DMS 273 treated with DMSO at 0.1 percent for 48 hours (cell line): ENCODE data around the gene ADGRG1.
A peak's percentile ranks its signal among the peaks of the same experiment; 100 is the strongest.
"Not testable (repeated sequence)": the region's sequence is repeated elsewhere in the genome, so short reads cannot be mapped to it uniquely, and the experiment has no call there.

Experiments
- DNase-seq: peaks from one replicate; lab custom pipeline; 2025; lab: John Stamatoyannopoulos, UW

ADGRG1 gene

DNA sequence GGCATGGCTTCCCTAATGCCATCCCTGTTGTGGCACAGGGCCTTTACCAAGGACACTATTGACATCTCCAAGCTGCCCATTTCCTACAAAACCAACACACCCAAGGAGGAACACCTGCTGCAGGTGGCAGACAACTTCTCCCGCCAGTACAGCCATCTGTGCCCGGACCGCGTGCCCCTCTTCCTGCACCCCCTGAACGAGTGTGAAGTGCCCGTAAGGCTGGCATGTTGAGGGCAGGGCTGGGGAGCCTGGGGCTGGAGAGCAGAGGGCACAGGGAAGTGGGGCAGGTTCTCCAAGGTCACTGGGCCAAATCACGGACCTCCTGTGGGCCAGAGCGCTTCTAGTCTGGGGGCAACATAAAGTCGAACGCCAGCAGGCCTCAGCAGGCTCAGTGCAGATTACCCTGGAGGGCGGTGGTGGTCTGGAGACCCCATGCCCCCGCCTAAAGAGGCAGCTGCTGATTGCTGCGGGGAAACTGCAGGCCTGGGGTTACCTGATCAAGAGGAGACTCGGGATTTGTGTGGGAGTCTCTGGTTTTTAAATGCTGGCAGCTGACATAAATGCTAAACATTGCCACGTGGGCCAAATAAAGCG lies 70.5 kb downstream of the ADGRG1 start:
- no peak for DNase-seq

- DNase-seq = no peak
Observed at GRCh38 chr16:57699481-57699880, 71.1 kb downstream of the ADGRG1 start.

GRCh38 chr16:57699899-57700298 lies 71.5 kb downstream of the ADGRG1 start:
- DNase-seq = no peak

DNA sequence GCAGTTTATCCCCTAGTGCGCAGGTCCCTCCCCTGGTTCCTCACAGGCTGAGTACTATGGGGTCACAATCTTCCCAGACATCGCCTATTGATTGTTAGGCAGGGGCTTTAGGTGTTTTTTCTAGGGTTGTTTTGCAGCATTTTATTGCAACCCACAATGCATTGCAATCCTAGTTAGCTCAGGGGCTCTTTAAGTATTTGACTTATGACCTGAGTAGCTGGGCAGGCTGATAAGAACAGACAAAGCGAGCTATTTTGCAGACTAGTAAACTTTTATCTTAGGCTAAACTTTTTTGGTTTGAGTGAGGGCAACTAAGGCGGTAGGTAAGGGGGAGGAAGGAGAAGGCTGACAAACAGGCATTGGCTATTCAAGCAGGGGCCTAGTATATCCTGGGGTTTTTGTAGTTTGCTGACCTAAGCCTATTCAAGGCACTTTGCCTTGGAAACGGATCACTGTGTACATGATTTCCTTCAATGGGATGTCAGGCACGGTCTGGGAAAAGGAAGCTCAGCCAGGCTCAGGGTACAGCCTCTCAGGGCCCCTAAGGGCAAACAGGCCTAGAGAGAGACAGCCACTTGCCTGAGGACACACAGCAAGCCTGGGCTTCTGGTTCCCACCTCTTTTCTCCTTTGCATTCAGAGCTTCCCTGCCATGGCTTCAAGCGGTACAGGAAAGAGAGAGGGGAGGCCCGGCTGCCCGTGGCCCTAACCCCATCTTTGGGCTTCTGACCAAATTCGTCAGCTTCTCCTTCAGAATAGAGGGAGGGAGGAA lies 72.5 kb downstream of the ADGRG1 start:
- no peak for DNase-seq

- DNase-seq = no peak
Observed at GRCh38 chr16:57701759-57702371, 73.4 kb downstream of the ADGRG1 start.

- DNase-seq = no peak
Observed at GRCh38 chr16:57703416-57704010, 75.1 kb downstream of the ADGRG1 start.

GRCh38 chr16:57704011-57704904 lies 75.8 kb downstream of the ADGRG1 start:
- no peak for DNase-seq

DNA sequence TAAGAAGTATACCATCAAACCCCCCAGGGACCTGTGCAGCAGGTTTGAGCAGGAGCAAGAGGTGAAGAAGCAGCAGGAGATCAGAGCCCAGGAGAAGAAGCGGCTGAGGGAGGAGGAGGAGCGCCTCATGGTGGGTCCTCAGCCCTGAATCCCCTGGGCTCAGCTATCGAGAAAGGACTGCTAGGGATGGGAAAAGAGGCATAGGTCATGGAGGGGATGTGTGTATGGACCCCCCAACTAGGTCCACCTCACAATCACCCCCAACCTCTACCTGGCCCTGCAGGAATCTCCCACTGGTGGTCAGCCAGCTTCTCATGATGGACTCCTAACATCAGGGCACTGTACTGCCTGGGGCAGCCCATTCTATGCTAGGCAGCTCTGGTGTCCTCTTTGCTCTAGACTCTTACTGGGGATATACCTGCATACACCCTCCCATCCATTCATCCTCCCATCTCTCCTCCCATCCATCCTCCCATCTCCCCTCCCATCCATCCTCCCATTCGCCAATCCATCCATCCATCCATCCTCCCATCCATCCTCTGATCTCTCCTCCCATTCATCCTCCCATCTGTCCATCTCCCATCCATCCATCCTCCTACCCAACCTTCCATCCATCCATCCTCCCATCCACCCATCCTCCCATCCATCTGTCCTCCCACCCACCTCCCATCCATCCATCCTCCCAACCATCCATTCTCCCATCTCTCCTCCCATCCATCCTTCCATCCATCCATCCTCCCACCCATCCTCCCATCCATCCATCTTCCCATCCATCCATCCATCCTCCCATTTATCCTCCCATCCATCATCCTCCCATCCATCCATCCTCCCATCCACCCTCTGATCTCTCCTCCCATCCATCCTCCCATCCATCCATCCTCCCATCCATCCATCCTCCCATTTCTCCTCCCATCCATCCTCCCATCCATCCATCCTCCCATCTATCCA lies 76.7 kb downstream of the ADGRG1 start:
- DNase-seq = no peak

DNA sequence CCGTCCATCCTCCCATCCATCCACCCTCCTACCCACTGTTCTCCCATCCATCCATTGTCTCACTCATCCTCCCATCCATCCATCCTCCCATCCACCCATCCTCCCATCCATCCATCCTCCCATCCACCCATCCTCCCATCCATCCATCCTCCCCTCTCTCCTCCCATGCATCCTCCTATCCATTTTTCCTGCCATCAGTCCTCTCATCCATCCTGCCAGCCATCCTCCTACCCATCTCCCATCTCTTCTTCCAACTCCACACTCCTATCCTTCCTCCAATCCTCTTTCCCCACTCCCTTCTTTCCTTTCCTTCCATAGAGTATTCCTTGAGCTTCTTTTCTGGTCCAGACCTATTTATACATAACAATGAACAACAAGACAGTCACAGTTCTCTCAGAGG lies 78.3 kb downstream of the ADGRG1 start:
- DNase-seq = no peak

DNA sequence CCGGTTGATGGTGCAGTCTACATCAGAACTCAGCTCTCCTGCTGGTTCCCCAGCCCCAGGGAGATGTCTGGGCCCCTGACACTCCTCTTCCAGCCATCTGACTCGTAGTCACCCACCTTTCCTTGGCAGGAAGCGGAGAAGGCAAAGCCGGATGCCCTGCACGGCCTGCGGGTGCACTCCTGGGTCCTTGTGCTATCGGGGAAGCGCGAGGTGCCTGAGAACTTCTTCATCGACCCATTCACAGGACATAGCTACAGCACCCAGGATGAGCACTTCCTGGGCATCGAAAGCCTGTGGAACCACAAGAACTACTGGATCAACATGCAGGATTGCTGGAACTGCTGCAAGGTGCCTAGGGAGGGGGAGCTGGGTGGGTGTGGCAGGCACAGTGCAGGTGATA lies 78.9 kb downstream of the ADGRG1 start:
- DNase-seq = no peak

- no peak for DNase-seq
Observed at GRCh38 chr16:57708168-57708567, 79.7 kb downstream of the ADGRG1 start.

DNA sequence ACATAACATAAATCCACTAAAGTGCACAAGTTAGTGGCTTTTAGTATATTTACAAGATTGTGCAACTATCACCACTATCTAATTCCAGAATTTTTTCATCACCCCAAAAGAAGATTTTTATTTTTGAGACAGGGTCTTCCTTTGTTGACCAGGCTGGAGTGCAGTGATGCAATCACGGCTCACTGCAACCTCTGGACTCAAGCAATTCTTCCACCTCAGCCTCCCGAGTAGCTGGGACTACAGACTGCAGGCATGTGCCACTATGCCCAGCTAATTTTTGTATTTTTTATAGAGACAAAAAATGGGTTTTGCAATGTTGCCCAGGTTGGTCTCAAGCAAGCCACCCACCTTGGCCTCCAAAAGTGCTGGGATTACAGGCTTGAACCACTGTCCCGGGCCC lies 81.2 kb downstream of the ADGRG1 start:
- DNase-seq = no peak

DNA sequence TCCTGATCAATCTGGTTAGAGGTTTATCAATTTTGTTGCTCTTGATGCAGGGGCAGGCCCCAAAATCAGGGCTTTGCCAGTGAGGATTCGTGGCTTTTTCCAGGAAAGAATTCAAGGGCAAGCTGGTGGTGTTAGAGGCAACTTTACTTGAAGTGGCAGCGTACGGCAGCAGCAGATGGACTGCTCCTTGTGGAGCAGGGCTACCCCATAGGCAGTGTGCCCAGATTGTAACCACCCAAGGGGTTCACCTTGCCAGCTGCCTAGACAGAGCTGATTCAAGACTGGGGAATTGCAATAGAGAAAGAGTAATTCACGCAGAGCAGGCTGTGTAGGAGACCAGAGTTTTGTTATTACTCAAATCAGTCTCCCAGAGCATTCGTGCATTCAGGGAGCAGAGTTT lies 82.9 kb downstream of the ADGRG1 start:
- DNase-seq = peak; percentile 93

GRCh38 chr16:57711993-57712392 lies 83.6 kb downstream of the ADGRG1 start:
- DNase-seq = peak; percentile 60

- not testable (repeated sequence) for DNase-seq
Observed at GRCh38 chr16:57712569-57712968, 84.1 kb downstream of the ADGRG1 start.

DNA sequence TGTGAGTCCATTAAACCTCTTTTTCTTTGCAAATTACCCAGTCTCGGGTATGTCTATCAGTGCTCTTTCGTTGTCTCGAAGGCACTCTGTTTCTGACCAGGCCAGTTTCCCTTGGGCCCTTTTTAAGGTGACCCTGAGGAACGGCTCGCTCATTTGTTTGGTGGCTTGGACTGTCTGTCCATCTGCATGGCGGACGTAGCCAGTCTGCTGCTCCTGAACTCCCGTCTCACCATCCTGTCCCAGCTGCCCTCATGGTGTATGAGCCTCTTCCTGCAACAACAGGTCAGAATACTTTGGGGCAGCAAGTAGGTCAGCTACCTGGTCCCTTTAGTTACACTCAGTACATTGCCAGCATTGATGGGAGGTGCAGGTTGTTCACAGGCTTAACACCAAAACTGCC lies 85.2 kb downstream of the ADGRG1 start:
- DNase-seq = no peak

DNA sequence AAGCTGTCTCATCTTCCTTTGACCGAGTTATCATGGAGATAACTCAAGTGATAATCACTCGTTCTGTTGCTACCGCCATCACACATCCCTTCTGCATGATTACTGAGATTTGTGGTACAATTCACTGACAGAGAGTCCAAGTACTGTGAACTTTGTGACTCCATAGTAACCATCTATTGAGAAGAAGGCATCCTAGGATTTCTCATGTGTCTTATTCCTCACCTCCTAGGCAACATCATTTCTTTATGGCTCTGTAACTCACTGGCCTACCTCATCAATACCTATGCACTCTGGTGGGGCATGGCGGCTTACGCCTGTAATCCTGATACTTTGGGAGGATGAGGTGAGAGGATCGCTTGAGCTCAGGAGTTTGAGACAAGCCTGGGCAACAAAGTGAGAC lies 85.6 kb downstream of the ADGRG1 start:
- DNase-seq = no peak
